GM18498 (cell line): ENCODE results near the gene MTHFD2.
"Not testable (repeated sequence)": the region's sequence is repeated elsewhere in the genome, so short reads cannot be mapped to it uniquely, and the experiment has no call there.

ENCODE experiments used
- ATAC-seq: cut with Tn5 transposase; IDR thresholded peaks from one replicate; pipeline ENCODE4 v1.9.1; 2021; ENCODE audit warnings: mild to moderate bottlenecking, moderate library complexity; ENCODE audit not compliant: unreplicated experiment

The MTHFD2 gene

GRCh38 chr2:74198461-74199274 is at the start of gene MTHFD2:
TSS of gene MTHFD2 (plus strand) at chr2:74198615. CDS start at chr2:74198642, 27 bp downstream.
- peak; percentile 90 for ATAC-seq

- ATAC-seq = no peak
These were observed 49.2 kb upstream of the MTHFD2 start for GRCh38 chr2:74149247-74149525.

GRCh38 chr2:74149570-74150319 is 48.7 kb upstream of the MTHFD2 start:
- no peak for ATAC-seq

GRCh38 chr2:74152954-74153353 is 45.5 kb upstream of the MTHFD2 start:
- no peak for ATAC-seq

- ATAC-seq = no peak
These were observed 42.6 kb upstream of the MTHFD2 start for GRCh38 chr2:74155830-74156229.

GRCh38 chr2:74162951-74163350 is 35.5 kb upstream of the MTHFD2 start:
- ATAC-seq = no peak

- no peak for ATAC-seq
These were observed 33.7 kb upstream of the MTHFD2 start for GRCh38 chr2:74164761-74165160.

- no peak for ATAC-seq
These were observed 29.7 kb upstream of the MTHFD2 start for GRCh38 chr2:74168739-74169138.

GRCh38 chr2:74174909-74175308 is 23.5 kb upstream of the MTHFD2 start:
- no peak for ATAC-seq

GRCh38 chr2:74177696-74178095 is 20.7 kb upstream of the MTHFD2 start:
- no peak for ATAC-seq

- peak; percentile 82 for ATAC-seq
These were observed 20.0 kb upstream of the MTHFD2 start, which contains the start of gene MOB1A for GRCh38 chr2:74178211-74179062. TSS of gene MOB1A (minus strand) at chr2:74178879. CDS start at chr2:74178674, 205 bp downstream.

- ATAC-seq = peak; percentile 16
These were observed 19.2 kb upstream of the MTHFD2 start for GRCh38 chr2:74179063-74179865.

- ATAC-seq = no peak
These were observed 16.7 kb upstream of the MTHFD2 start for GRCh38 chr2:74181739-74182138.

GRCh38 chr2:74183878-74184277 is 14.5 kb upstream of the MTHFD2 start:
- ATAC-seq = no peak

- peak; percentile 59 for ATAC-seq
These were observed 12.4 kb upstream of the MTHFD2 start for GRCh38 chr2:74186038-74186437.

- not testable (repeated sequence) for ATAC-seq
These were observed 11.7 kb upstream of the MTHFD2 start for GRCh38 chr2:74186706-74187105.

- ATAC-seq = no peak
These were observed 10.3 kb upstream of the MTHFD2 start for GRCh38 chr2:74188018-74188601.

GRCh38 chr2:74188696-74189095 is 9.7 kb upstream of the MTHFD2 start:
- no peak for ATAC-seq

GRCh38 chr2:74191596-74192380 is 6.6 kb upstream of the MTHFD2 start:
- ATAC-seq = no peak
